HepG2 (cell line): ENCODE results near the gene NUDT8. TPM values are rescaled to one million over a fixed set of nuclear protein-coding genes. Genes with fewer than 3 reads are reported as not detected.

ENCODE experiments used
- CENPT ChIP-seq: sonication (generic); formaldehyde crosslinking; IDR thresholded peaks from 2 replicates; pipeline ENCODE4 v1.8.0; 2022; ENCODE audit warnings: low read depth, mild to moderate bottlenecking, moderate library complexity, missing genetic modification reagents
- MAX ChIP-seq: IDR thresholded peaks from 2 replicates; pipeline ENCODE4 v1.6.1; 2012; ENCODE audit warnings: inconsistent platforms
- RFX5 ChIP-seq: IDR thresholded peaks from 2 replicates; pipeline ENCODE4 v1.6.1; 2011; ENCODE audit warnings: low read depth, low read length, improper control_type of control experiment
- TEAD3 ChIP-seq: optimal IDR thresholded peaks from 2 replicates; pipeline ENCODE3; 2016; ENCODE audit warnings: borderline replicate concordance
- XBP1 ChIP-seq: sonication (generic); formaldehyde crosslinking; IDR thresholded peaks from 2 replicates; pipeline ENCODE4 v1.5.0; 2020; ENCODE audit warnings: missing genetic modification reagents
- ZBTB33 ChIP-seq: sonication (generic); formaldehyde crosslinking; IDR thresholded peaks from 2 replicates; pipeline ENCODE4 v1.4.0; 2020; ENCODE audit warnings: missing genetic modification reagents
- ZBTB42 ChIP-seq: sonication (generic); formaldehyde crosslinking; IDR thresholded peaks from 2 replicates; pipeline ENCODE4 v1.5.0; 2020; ENCODE audit warnings: mild to moderate bottlenecking, missing genetic modification reagents
- ZFP41 ChIP-seq: sonication (generic); formaldehyde crosslinking; IDR thresholded peaks from 2 replicates; pipeline ENCODE4 v1.4.0; 2020; ENCODE audit warnings: mild to moderate bottlenecking, missing genetic modification reagents, borderline replicate concordance
- ZNF501 ChIP-seq: sonication (generic); formaldehyde crosslinking; IDR thresholded peaks from 2 replicates; pipeline ENCODE4 v1.5.1; 2020; ENCODE audit warnings: mild to moderate bottlenecking, moderate library complexity, missing genetic modification reagents
- ZNF513 ChIP-seq: sonication (generic); formaldehyde crosslinking; conservative IDR thresholded peaks from 2 replicates; pipeline ENCODE4 v1.5.0; 2020; ENCODE audit warnings: missing genetic modification reagents
- ZSCAN25 ChIP-seq: sonication (generic); formaldehyde crosslinking; IDR thresholded peaks from 2 replicates; pipeline ENCODE4 v1.8.0; 2022; ENCODE audit warnings: mild to moderate bottlenecking, missing genetic modification reagents
- ZSCAN31 ChIP-seq: sonication (generic); formaldehyde crosslinking; IDR thresholded peaks from 2 replicates; pipeline ENCODE4 v1.5.0; 2020; ENCODE audit warnings: low read depth, mild to moderate bottlenecking, missing genetic modification reagents
- ZZZ3 ChIP-seq: sonication (generic); formaldehyde crosslinking; IDR thresholded peaks from 2 replicates; pipeline ENCODE4 v1.4.0; 2020; ENCODE audit warnings: missing genetic modification reagents, mild to moderate bottlenecking, borderline replicate concordance
- polyA plus RNA-seq, 8 experiments: library from polyadenylated mRNA; depleted of rRNA in 3 of 8; stranded (reverse) in 7 of 8; unstranded in 1 of 8; fragments of >200 nt; fragmentation: Illumina TruSeq in 4 of 8; extraction: Trizol in 4 of 8; gene quantifications; 2 replicates each; pipeline versions ENCODE4 v1.2.1 to v1.2.3, GENCODE V29; 2011 to 2016; ENCODE audit warnings: low read depth in 4 of 8, missing spikeins in 1 of 8, mixed read lengths in 1 of 8; ENCODE audit not compliant: insufficient read depth in 1 of 8
- total RNA-seq, 5 experiments: library from RNA; depleted of rRNA; stranded (reverse); fragments of >200 nt; fragmentation: Illumina TruSeq; extraction: Trizol; gene quantifications; 2 replicates each; pipeline ENCODE4 v1.2.3, GENCODE V29; 2016; ENCODE audit warnings: low read depth in 1 of 5

The NUDT8 gene
- total and polyA plus RNA-seq, 2 of the 13 experiments (the other 11 are each of a cell fraction or from before 2014, with no cell fraction given) = 6.7 to 25.8 TPM

GRCh38 chr11:67640021-67640757, 10.5 kb upstream of the NUDT8 start (continued):
- TF ChIP-seq ZNF513 (no peak), ZZZ3 (CRISPR knock-in tag) (no peak), TEAD3 (CRISPR knock-in tag) (peak; percentile 23), ZSCAN25 (CRISPR knock-in tag) (peak; percentile 82; the same call in 1 of the 2 replicates), ZFP41 (CRISPR knock-in tag) (no peak), MAX (peak; percentile 94), XBP1 (no peak), ZSCAN31 (CRISPR knock-in tag) (peak; percentile 44; the same call in 1 of the 2 replicates), RFX5 (no peak), ZBTB33 (CRISPR knock-in tag) (peak; percentile 82), ZNF501 (CRISPR knock-in tag) (peak; percentile 32; the same call in 1 of the 2 replicates), CENPT (CRISPR knock-in tag) (peak; percentile 86; the same call in 1 of the 2 replicates), ZBTB42 (CRISPR knock-in tag) (0 out of 2 replicates have a peak, but pooled peaks have one; percentile 27)
- TF ChIP-seq, all 625 proteins: peak for 101
